CD4-positive, alpha-beta T cell treated with Interleukin-2 at 100 ng/mL for 4 hours (primary cell): ENCODE data around the gene MIA3.
"Not testable (repeated sequence)": the region's sequence is repeated elsewhere in the genome, so short reads cannot be mapped to it uniquely, and the experiment has no call there.

Experiments
- DNase-seq: peaks from one replicate; pipeline ENCODE4 v3.0.0-alpha.2; 2020; ENCODE audit warnings: low spot score

MIA3 gene

GRCh38 chr1:222618001-222618879 lies at the start of gene MIA3:
MIA3 (plus strand) TSS chr1:222618097; CDS start chr1:222618111, 14 bp downstream.
- peak; percentile 30 for DNase-seq

GRCh38 chr1:222570837-222571236 lies 47.1 kb upstream of the MIA3 start:
- no peak for DNase-seq

GRCh38 chr1:222579316-222579715 lies 38.6 kb upstream of the MIA3 start:
- no peak for DNase-seq

GRCh38 chr1:222582099-222582774 lies 35.7 kb upstream of the MIA3 start:
- DNase-seq = no peak

- DNase-seq = no peak
Observed at GRCh38 chr1:222583079-222583478, 34.8 kb upstream of the MIA3 start.

- no peak for DNase-seq
Observed at GRCh38 chr1:222586842-222587241, 31.1 kb upstream of the MIA3 start.

GRCh38 chr1:222588135-222588534 lies 29.8 kb upstream of the MIA3 start:
- no peak for DNase-seq

- peak; percentile 84 for DNase-seq
Observed at GRCh38 chr1:222589462-222590302, 28.2 kb upstream of the MIA3 start, which contains the start of gene TAF1A. TAF1A (minus strand) TSS chr1:222589933.

- DNase-seq = no peak
Observed at GRCh38 chr1:222592171-222592570, 25.7 kb upstream of the MIA3 start.

- DNase-seq = no peak
Observed at GRCh38 chr1:222594789-222595188, 23.1 kb upstream of the MIA3 start.

- no peak for DNase-seq
Observed at GRCh38 chr1:222596696-222597095, 21.2 kb upstream of the MIA3 start.

- DNase-seq = no peak
Observed at GRCh38 chr1:222600281-222600680, 17.6 kb upstream of the MIA3 start.

- no peak for DNase-seq
Observed at GRCh38 chr1:222601257-222601656, 16.6 kb upstream of the MIA3 start.

- DNase-seq = no peak
Observed at GRCh38 chr1:222606757-222607156, 11.1 kb upstream of the MIA3 start.

- DNase-seq = not testable (repeated sequence)
Observed at GRCh38 chr1:222609111-222609510, 8.8 kb upstream of the MIA3 start.

GRCh38 chr1:222610728-222611127 lies 7.2 kb upstream of the MIA3 start:
- no peak for DNase-seq

GRCh38 chr1:222613627-222614026 lies 4.3 kb upstream of the MIA3 start:
- DNase-seq = no peak

- DNase-seq = no peak
Observed at GRCh38 chr1:222616525-222616924, 1.4 kb upstream of the MIA3 start.

GRCh38 chr1:222617367-222617951 lies 438 bp upstream of the MIA3 start:
- peak; percentile 94 for DNase-seq

GRCh38 chr1:222618880-222619596 lies 1.1 kb downstream of the MIA3 start:
- DNase-seq = no peak

GRCh38 chr1:222620566-222620965 lies 2.7 kb downstream of the MIA3 start:
- DNase-seq = no peak
